Liver (tissue), 3 donors: ENCODE results near the gene MAIP1.

ENCODE experiments used
- EGR1 ChIP-seq, 2 donors: IDR thresholded peaks; 2 replicates each; pipeline ENCODE4 v1.6.1; 2016 to 2018; ENCODE audit warnings: antibody characterized with exemption in 2 of 2, low read depth in 2 of 2
- FOXA1 ChIP-seq: IDR thresholded peaks from 2 replicates; pipeline ENCODE4 v1.6.1; 2016; ENCODE audit warnings: antibody characterized with exemption
- GABPA ChIP-seq, 2 donors: IDR thresholded peaks in 1 of 2; conservative IDR thresholded peaks in 1 of 2; 2 replicates each; pipeline ENCODE4 v1.6.1; 2016; ENCODE audit warnings: antibody characterized with exemption in 2 of 2, mild to moderate bottlenecking in 1 of 2, moderate library complexity in 1 of 2
- HNF4A ChIP-seq, 2 donors: conservative IDR thresholded peaks; 2 replicates each; pipeline ENCODE4 v1.6.1; 2016; ENCODE audit warnings: antibody characterized with exemption in 2 of 2, mild to moderate bottlenecking in 2 of 2
- JUND ChIP-seq, 2 donors: IDR thresholded peaks; 2 replicates each; pipeline ENCODE4 v1.6.1; 2016; ENCODE audit warnings: antibody characterized with exemption in 2 of 2
- RAD21 ChIP-seq, 2 donors: IDR thresholded peaks; 2 replicates each; pipeline ENCODE4 v1.6.1; 2016; ENCODE audit warnings: antibody characterized with exemption in 2 of 2, mild to moderate bottlenecking in 2 of 2
- RXRA ChIP-seq, 2 donors: IDR thresholded peaks; 2 replicates each; pipeline ENCODE4 v1.6.1; 2017 to 2018; ENCODE audit warnings: antibody characterized with exemption in 2 of 2, mild to moderate bottlenecking in 1 of 2
- SP1 ChIP-seq: IDR thresholded peaks from 2 replicates; pipeline ENCODE4 v1.6.1; 2018; ENCODE audit warnings: antibody characterized with exemption, mild to moderate bottlenecking
- ZBTB33 ChIP-seq: IDR thresholded peaks from 2 replicates; pipeline ENCODE4 v1.6.1; 2016; ENCODE audit warnings: antibody characterized with exemption
- TF ChIP-seq, protein P1 (sequence below): fragments of 150-350 bp; IDR thresholded peaks from 2 replicates; pipeline ENCODE4 v1.5.1; 2017; ENCODE audit warnings: improper control_type of control experiment, low read depth, low read length; ENCODE audit not compliant: missing input control
- TF ChIP-seq, protein P2 (sequence below): IDR thresholded peaks from 2 replicates; pipeline ENCODE4 v1.6.1; 2016; ENCODE audit warnings: antibody characterized with exemption
- TF ChIP-seq, protein P3 (sequence below): IDR thresholded peaks from 2 replicates; pipeline ENCODE4 v1.6.1; 2016; ENCODE audit warnings: antibody characterized with exemption
- donor health status: healthy.
- donor health status: healthy.

- TF ChIP-seq GABPA (IDR thresholded peaks at IDR 0.05 in 1 of 2, conservative IDR thresholded peaks at IDR 0.05 in 1 of 2): no peak
- TF ChIP-seq, protein P1, sequence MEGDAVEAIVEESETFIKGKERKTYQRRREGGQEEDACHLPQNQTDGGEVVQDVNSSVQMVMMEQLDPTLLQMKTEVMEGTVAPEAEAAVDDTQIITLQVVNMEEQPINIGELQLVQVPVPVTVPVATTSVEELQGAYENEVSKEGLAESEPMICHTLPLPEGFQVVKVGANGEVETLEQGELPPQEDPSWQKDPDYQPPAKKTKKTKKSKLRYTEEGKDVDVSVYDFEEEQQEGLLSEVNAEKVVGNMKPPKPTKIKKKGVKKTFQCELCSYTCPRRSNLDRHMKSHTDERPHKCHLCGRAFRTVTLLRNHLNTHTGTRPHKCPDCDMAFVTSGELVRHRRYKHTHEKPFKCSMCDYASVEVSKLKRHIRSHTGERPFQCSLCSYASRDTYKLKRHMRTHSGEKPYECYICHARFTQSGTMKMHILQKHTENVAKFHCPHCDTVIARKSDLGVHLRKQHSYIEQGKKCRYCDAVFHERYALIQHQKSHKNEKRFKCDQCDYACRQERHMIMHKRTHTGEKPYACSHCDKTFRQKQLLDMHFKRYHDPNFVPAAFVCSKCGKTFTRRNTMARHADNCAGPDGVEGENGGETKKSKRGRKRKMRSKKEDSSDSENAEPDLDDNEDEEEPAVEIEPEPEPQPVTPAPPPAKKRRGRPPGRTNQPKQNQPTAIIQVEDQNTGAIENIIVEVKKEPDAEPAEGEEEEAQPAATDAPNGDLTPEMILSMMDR: no peak
- no peak for TF ChIP-seq RXRA (IDR thresholded peaks at IDR 0.05)
- TF ChIP-seq SP1: no peak
- TF ChIP-seq, protein P2, sequence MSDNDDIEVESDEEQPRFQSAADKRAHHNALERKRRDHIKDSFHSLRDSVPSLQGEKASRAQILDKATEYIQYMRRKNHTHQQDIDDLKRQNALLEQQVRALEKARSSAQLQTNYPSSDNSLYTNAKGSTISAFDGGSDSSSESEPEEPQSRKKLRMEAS: no peak
- TF ChIP-seq, protein P3, sequence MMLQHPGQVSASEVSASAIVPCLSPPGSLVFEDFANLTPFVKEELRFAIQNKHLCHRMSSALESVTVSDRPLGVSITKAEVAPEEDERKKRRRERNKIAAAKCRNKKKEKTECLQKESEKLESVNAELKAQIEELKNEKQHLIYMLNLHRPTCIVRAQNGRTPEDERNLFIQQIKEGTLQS: no peak
- TF ChIP-seq FOXA1: no peak
- no peak for TF ChIP-seq ZBTB33
- TF ChIP-seq EGR1 (IDR thresholded peaks at IDR 0.05; ENCODE audit: low read depth in 2 of 2): no peak
- no peak for TF ChIP-seq RAD21 (IDR thresholded peaks at IDR 0.05)
- no peak for TF ChIP-seq HNF4A (conservative IDR thresholded peaks at IDR 0.05)
- no peak for TF ChIP-seq JUND (IDR thresholded peaks at IDR 0.05)
Observed at GRCh38 chr2:200005675-200006074, 50.3 kb downstream of the MAIP1 start.
